Cortex of kidney (tissue), 1 donor: ENCODE results near the gene RAB36.

Experiments
- DNase-seq: peaks from one replicate; lab custom pipeline; 2025; lab: John Stamatoyannopoulos, UW

RAB36 gene

GRCh38 chr22:23158516-23159290, 13.4 kb downstream of the RAB36 start:
- no peak for DNase-seq

- DNase-seq: no peak
These were observed 14.0 kb downstream of the RAB36 start for GRCh38 chr22:23159291-23159630.

- no peak for DNase-seq
These were observed 15.8 kb downstream of the RAB36 start for GRCh38 chr22:23161029-23161428.

GRCh38 chr22:23161574-23161973, 16.3 kb downstream of the RAB36 start:
- no peak for DNase-seq

GRCh38 chr22:23163665-23164064, 18.4 kb downstream of the RAB36 start:
- DNase-seq: no peak

- no peak for DNase-seq
These were observed 18.8 kb downstream of the RAB36 start for GRCh38 chr22:23164091-23164490.

- DNase-seq: no peak
These were observed 21.0 kb downstream of the RAB36 start for GRCh38 chr22:23166042-23166831.

GRCh38 chr22:23166841-23167616, 21.8 kb downstream of the RAB36 start:
- no peak for DNase-seq

- no peak for DNase-seq
These were observed 23.2 kb downstream of the RAB36 start for GRCh38 chr22:23168391-23169042.

GRCh38 chr22:23169043-23169406, 23.7 kb downstream of the RAB36 start:
- DNase-seq: no peak

GRCh38 chr22:23175817-23176644, 30.8 kb downstream of the RAB36 start:
- DNase-seq: no peak

GRCh38 chr22:23176645-23177027, 31.4 kb downstream of the RAB36 start:
- no peak for DNase-seq

GRCh38 chr22:23177197-23177596, 31.9 kb downstream of the RAB36 start:
- no peak for DNase-seq

- no peak for DNase-seq
These were observed 33.4 kb downstream of the RAB36 start for GRCh38 chr22:23178512-23179254.

- no peak for DNase-seq
These were observed 34.4 kb downstream of the RAB36 start for GRCh38 chr22:23179381-23180299.

GRCh38 chr22:23180301-23180892, 35.1 kb downstream of the RAB36 start, which contains the start of gene BCR:
BCR (plus strand) TSS chr22:23180509; CDS start chr22:23180961, 452 bp downstream.
- no peak for DNase-seq

GRCh38 chr22:23180893-23181720, 35.8 kb downstream of the RAB36 start:
- no peak for DNase-seq

- DNase-seq: no peak
These were observed 36.5 kb downstream of the RAB36 start for GRCh38 chr22:23181721-23182308.
